Eye (tissue), 1 donor: ENCODE results near the gene IL18RAP.
A peak's percentile ranks its signal among the peaks of the same experiment; 100 is the strongest.

Experiments used
- DNase-seq: peaks from one replicate; pipeline ENCODE4 v3.0.0-alpha.2; 2015

IL18RAP gene

GRCh38 chr2:102424754-102425153 is 1.8 kb downstream of the IL18RAP start:
- no peak for DNase-seq

- no peak for DNase-seq
These were observed 2.6 kb downstream of the IL18RAP start for GRCh38 chr2:102425441-102426132.

- no peak for DNase-seq
These were observed 4.3 kb downstream of the IL18RAP start for GRCh38 chr2:102427249-102427648.

- no peak for DNase-seq
These were observed 5.6 kb downstream of the IL18RAP start for GRCh38 chr2:102428573-102428972.

- no peak for DNase-seq
These were observed 9.4 kb downstream of the IL18RAP start for GRCh38 chr2:102432386-102432785.

GRCh38 chr2:102433973-102434654 is 11.2 kb downstream of the IL18RAP start:
- DNase-seq: no peak

GRCh38 chr2:102434655-102435381 is 11.9 kb downstream of the IL18RAP start:
- DNase-seq: no peak

- DNase-seq: no peak
These were observed 12.8 kb downstream of the IL18RAP start for GRCh38 chr2:102435741-102436140.

GRCh38 chr2:102436323-102436722 is 13.4 kb downstream of the IL18RAP start:
- no peak for DNase-seq

DNA sequence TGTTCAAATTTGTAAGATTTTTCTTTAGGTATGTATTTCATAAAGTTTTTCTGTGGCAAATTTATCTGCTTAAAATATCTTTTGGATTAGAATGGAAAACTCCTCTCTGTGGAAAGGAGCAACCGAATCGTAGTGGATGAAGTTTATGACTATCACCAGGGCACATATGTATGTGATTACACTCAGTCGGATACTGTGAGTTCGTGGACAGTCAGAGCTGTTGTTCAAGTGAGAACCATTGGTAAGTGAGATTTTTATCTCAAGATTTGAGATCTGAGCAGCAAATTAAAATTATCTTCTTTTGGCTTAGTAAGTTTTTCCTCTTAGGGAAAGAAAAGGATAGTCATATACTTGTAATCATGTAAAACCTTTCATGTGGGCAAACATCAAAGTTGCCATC is 14.2 kb downstream of the IL18RAP start:
- DNase-seq: no peak

DNA sequence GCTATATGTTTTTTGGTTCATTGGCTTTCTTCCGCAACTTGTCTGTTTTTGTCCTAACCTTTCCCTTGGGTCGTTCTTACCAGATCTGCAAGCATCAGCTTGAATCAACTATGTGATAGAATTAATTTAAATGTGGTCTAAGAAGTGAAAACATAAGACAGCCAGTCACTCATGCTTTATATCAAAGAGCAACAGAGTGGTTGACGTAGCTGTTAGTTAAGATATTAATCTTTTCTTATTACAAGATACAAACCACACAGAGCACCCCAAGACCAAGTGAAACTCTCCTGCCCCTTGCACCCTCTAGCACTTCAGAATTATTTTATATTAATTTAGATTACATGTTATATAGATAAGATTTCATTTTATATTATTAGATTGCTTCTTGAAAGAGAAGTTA is 15.2 kb downstream of the IL18RAP start:
- DNase-seq: no peak

- no peak for DNase-seq
These were observed 15.6 kb downstream of the IL18RAP start for GRCh38 chr2:102438578-102438977.

DNA sequence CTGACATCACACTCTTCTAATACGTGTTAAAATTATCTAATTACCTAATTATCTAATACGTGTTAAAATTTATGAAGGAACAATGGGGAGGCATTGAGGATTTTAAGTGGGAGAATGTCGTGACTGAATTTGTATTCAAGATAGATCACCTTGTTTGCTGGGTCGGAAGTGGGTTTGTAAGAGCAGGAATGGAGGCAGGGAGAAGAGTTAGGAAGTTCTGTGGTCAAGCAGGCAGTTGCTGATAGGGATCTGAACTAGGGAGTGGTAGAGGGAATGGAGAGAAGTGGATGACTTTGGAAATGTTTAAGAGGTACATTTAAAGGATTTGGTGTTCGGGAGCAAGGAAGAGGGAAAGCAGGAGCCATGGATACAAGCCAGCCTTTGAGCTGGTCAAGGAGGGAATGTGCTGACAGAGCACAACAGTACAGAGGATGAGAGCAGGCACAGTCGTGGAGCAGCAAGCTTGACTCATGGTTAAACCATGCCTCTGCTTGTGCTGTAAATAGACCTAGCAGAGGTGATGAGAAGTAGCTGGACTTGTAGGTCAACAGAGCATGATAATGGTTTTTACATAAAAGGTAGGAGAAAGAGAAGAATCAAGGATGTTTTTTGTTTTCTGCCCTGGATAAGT is 16.2 kb downstream of the IL18RAP start:
- no peak for DNase-seq

DNA sequence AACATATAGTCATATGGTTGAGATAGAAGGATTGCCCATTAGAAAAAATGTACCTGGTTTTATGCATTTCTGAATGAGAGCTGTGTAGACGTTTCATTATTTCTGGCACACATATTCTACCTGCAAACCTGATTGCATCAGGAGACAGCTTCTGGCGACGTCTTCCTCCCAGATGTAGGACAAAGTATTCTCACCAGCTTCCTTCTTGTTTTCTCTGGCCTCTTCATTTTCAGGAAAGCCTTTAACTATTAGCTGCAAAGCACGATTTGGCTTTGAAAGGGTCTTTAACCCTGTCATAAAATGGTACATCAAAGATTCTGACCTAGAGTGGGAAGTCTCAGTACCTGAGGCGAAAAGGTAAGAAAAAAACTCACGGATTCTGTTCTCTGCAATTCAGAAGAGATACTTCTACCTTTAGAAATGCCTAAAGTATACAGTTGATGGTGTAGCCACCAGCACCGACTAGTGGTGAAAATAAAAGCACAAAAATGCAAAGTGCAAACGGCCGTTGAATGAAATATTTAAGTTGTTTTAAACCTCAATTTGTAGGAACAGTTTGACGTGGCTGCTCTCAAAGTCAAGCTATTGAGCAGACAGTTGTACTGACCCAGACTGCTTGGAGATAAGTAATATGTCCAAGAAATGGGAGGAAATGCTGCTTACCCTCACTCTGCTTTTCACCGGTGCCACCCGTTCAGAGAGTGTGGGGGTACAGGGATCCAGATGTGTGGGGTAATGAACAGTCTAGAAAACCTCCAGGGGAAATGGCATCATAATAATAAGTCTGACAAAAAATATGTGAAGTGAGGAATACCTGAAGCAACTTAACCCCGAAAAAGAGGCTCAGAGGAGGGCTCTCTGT is 20.2 kb downstream of the IL18RAP start:
- peak; percentile 61 for DNase-seq

GRCh38 chr2:102444233-102444632 is 21.3 kb downstream of the IL18RAP start:
- no peak for DNase-seq

DNA sequence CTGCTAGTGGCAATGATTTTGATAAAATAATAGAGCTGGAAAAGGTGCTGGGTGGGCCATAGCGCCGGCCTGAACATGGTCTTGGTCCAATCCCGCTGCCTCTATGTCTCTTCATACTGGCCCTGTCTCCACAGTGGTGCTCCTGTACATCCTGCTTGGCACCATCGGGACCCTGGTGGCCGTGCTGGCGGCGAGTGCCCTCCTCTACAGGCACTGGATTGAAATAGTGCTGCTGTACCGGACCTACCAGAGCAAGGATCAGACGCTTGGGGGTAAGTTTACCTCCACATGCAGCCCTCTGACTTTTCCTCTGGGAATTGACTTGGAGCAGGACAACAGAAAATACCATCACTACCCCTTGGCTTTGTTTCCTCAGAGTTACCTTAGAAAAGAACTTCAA is 24.0 kb downstream of the IL18RAP start:
- DNase-seq: no peak

GRCh38 chr2:102449370-102449974 is 26.5 kb downstream of the IL18RAP start:
- peak; percentile 74 for DNase-seq

DNA sequence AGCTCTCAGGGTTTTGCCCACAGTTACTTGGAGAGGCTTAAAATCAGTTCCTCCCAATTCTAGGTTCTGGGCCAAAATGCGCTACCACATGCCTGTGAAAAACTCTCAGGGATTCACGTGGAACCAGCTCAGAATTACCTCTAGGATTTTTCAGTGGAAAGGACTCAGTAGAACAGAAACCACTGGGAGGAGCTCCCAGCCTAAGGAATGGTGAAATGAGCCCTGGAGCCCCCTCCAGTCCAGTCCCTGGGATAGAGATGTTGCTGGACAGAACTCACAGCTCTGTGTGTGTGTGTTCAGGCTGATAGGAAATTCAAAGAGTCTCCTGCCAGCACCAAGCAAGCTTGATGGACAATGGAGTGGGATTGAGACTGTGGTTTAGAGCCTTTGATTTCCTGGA is 29.0 kb downstream of the IL18RAP start:
- DNase-seq: no peak

GRCh38 chr2:102453501-102453900 is 30.5 kb downstream of the IL18RAP start:
- DNase-seq: no peak

DNA sequence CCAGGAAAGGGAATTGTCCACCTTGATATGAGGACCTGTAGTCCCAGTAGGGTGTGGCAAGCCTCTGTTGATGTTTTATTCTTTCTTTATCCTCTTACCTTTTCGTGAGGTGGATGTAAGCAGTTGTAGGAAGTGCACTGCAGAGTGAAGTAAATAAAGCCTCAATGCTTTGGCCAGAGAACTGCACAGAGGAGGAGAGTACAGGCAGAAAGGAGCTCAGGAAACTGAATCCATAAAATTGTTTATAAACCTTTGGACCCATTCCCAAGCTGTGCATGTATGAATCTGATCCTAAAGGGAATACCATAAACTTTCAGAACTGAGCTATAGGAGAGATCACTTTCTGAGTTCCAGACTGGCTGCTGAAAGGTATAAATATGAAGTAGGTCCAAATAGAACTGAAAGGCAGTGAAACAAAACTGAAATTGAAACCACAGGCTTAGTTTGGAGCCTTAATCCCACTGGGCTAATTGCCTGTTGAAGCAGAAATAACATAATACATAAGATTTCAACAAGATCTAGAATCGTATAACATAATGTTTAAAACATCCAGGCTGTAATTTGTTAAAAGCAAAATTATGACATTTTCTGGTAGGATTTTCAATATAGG is 32.2 kb downstream of the IL18RAP start:
- DNase-seq: no peak

- DNase-seq: no peak
These were observed 37.5 kb downstream of the IL18RAP start for GRCh38 chr2:102460467-102460866.

DNA sequence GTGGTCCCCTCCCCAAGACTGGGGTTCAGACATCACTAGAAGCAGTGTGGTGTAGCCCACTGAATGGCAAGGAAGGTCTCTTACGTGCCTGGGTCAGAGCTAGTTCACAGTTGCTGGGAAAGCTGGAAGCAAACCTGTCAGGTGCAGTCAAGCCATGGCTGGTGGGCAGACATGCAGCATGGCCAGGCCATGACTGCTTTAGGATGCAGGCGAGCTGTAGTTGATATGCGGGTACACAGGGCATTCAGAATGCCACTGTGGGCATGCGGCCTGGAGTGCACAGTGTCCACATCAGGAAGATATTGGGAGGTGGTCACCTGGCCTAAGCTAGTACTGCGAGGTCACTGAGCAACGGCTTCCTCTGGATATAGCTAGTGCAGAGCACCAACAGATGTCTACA is 38.2 kb downstream of the IL18RAP start:
- DNase-seq: no peak
